CD4-positive, alpha-beta T cell treated with Interferon alpha-2 for 1 hour (primary cell): Measurements from ENCODE around the gene MBD6.

Experiments
- DNase-seq, 2 donors: peaks; one replicate each; pipeline ENCODE4 v3.0.0-alpha.2; 2020 to 2022

Gene MBD6

DNA sequence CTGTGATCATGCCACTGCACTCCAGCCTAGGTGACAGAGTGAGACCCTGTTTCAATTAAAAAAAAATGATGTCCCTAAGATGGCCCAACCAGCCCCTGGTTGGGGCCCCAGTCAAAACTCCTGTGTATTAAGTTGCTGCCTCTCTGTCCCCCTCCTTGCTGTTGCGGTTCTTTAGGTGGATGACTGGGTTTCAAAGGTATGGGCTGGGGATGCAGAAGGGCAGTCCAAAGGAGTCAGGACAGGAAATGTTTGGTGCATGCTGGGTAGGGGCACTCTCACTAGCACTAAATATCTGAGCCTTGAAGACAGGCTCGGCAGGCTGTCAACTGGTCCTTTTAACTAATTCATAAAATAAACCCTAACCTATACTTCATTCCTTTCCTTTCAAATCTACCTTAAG is 56.4 kb downstream of the MBD6 start:
- no peak for DNase-seq
